ENCODE measurements around the gene SEMA5A. TPM values are rescaled to one million over a fixed set of nuclear protein-coding genes. Genes with fewer than 3 reads are reported as not detected.

Gene SEMA5A
- total and polyA plus RNA-seq, 2 of the 8 experiments (the other 6 are each of a cell fraction or from before 2014, with no cell fraction given): 5.3 to 8.9 TPM

GRCh38 chr5:9264301-9264700, 281.6 kb downstream of the SEMA5A start (continued):
- no peak for TF ChIP-seq RNF2 (IDR thresholded peaks at IDR 0.05; ENCODE audit: borderline replicate concordance, low read depth, low read length, missing control alignments, poor library complexity, severe bottlenecking)
- TF ChIP-seq SAP30 (IDR thresholded peaks at IDR 0.05; ENCODE audit: insufficient read depth, insufficient replicate concordance, low read length): no peak
- TF ChIP-seq BCL11A (IDR thresholded peaks at IDR 0.05; ENCODE audit: low read depth in 2 of 2, low read length in 2 of 2): no peak
- no peak for TF ChIP-seq MAFK (IDR thresholded peaks at IDR 0.05; ENCODE audit: low read depth, low read length)
- no peak for TF ChIP-seq ASH2L (IDR thresholded peaks at IDR 0.05; ENCODE audit: low read length)
- no peak for TF ChIP-seq TCF12 (IDR thresholded peaks at IDR 0.05; ENCODE audit: low read depth, low read length)

Measured in H1 (cell line).